AG04450 (cell line): ENCODE results near the gene ZFP69. TPM values are rescaled to one million over a fixed set of nuclear protein-coding genes. Genes with fewer than 3 reads are reported as not detected.
A peak's percentile ranks its signal among the peaks of the same experiment; 100 is the strongest.

Experiments used
- CTCF ChIA-PET: fragments of 300-600, 350-600 bp; formaldehyde crosslinking; extraction: SDS; loops from one replicate; lab custom pipeline; 2022; ENCODE audit warnings: antibody characterized with exemption, inconsistent platforms; lab: Charles Lee
- POLR2A ChIA-PET: fragments of 350-600 bp; formaldehyde crosslinking; extraction: SDS; loops from one replicate; lab custom pipeline; 2021; ENCODE audit warnings: antibody characterized with exemption, inconsistent platforms; lab: Yijun Ruan, JAX
- DNase-seq: peaks from one replicate; pipeline ENCODE4 v3.0.0-alpha.2; 2011; ENCODE audit warnings: low read depth, low spot score
- H3K27ac ChIP-seq: one replicate; pipeline ENCODE4 v1.5.1; 2012; ENCODE audit warnings: low read depth, low read length, control low read depth
- H3K27me3 ChIP-seq: one replicate; pipeline ENCODE4 v1.6.0; 2012; ENCODE audit warnings: low read length; ENCODE audit not compliant: control insufficient read depth, insufficient read depth
- H3K4me3 ChIP-seq: 2 replicates; pipeline ENCODE4 v1.5.1; 2011; ENCODE audit warnings: mild to moderate bottlenecking, low read depth, low read length, control low read depth
- H3K9me3 ChIP-seq: 2 replicates; pipeline ENCODE4 v1.5.1; 2012; ENCODE audit warnings: low read length; ENCODE audit not compliant: control insufficient read depth, insufficient read depth
- CTCF ChIP-seq: IDR thresholded peaks from 2 replicates; pipeline ENCODE4 v1.5.1; 2011; ENCODE audit warnings: low read depth, low read length, control low read depth, inconsistent platforms
- polyA minus RNA-seq: library from RNA; depleted of rRNA, polyadenylated mRNA; stranded (reverse); fragments of >200 nt; gene quantifications from 2 replicates; pipeline ENCODE4 v1.2.3, GENCODE V29; 2011; rRNA and poly(A)+ RNA removed
- polyA plus RNA-seq: library from polyadenylated mRNA; depleted of rRNA; stranded (reverse); fragments of >200 nt; gene quantifications from 2 replicates; pipeline ENCODE4 v1.2.3, GENCODE V29; 2011; rRNA removed

ZFP69 gene
- polyA plus RNA-seq (1.8 and 3.1 TPM in 2 replicates), polyA minus RNA-seq (1.0 and 1.4 TPM in 2 replicates)

- POLR2A ChIA-PET, result interaction anchor here (1.3 to 2.1 kb wide), 2 partner anchors 27 to 214 kb away, joined by 5 to 8 read pairs; partner anchors contain the start of genes NFYC and ZFP69B
- no peak within 1 kb of the TSS for H3K27ac ChIP-seq
Measured at GRCh38 chr1:40476924-40477677, at the start of gene ZFP69. Gene ZFP69 (plus strand): TSS chr1:40477290. CDS start chr1:40479362, 2,072 bp downstream.

GRCh38 chr1:40431385-40431784 is 45.7 kb upstream of the ZFP69 start:
- H3K27ac ChIP-seq, result no peak overlapping the region
- ChIA-PET POLR2A (no interaction called here), CTCF (interaction anchor here (0.9 to 1.0 kb wide), 2 partner anchors 92 to 93 kb away, joined by 3 to 4 read pairs; no protein-coding TSS in a partner anchor)
- no peak overlapping the region for H3K4me3 ChIP-seq
- DNase-seq, result no peak
- H3K27me3 ChIP-seq, result no peaks in the 10 kb centered on the region
- no peak for TF ChIP-seq CTCF
- H3K9me3 ChIP-seq, result no peaks in the 10 kb centered on the region

More at GRCh38 chr1:40476924-40477677, at the start of gene ZFP69:
- CTCF ChIA-PET, result interaction anchor here (1.2 kb wide), 1 partner anchor 56 kb away, joined by 4 read pairs; no protein-coding TSS in a partner anchor
- peak within 1 kb of the TSS; percentile 71 for H3K4me3 ChIP-seq
- TF ChIP-seq CTCF, result no peak
- no peaks in the 10 kb centered on the region for H3K27me3 ChIP-seq
- peaks cover 20% of the 10 kb centered on the region for H3K9me3 ChIP-seq
- peak; percentile 4 for DNase-seq

- no peak for TF ChIP-seq CTCF
- Histone ChIP-seq H3K27me3 (no peaks in the 10 kb centered on the region), H3K27ac (no peak overlapping the region), H3K4me3 (no peak overlapping the region), H3K9me3 (no peaks in the 10 kb centered on the region)
- CTCF ChIA-PET, result interaction anchor here (2.0 kb wide), 1 partner anchor 289 kb away, joined by 8 read pairs; no protein-coding TSS in a partner anchor
- DNase-seq, result no peak
- POLR2A ChIA-PET, result no interaction called here
Measured at GRCh38 chr1:40432644-40433390, 44.3 kb upstream of the ZFP69 start.

- TF ChIP-seq CTCF, result no peak
- Histone ChIP-seq H3K4me3 (no peak overlapping the region), H3K27me3 (no peaks in the 10 kb centered on the region), H3K9me3 (no peaks in the 10 kb centered on the region), H3K27ac (no peak overlapping the region)
- DNase-seq, result no peak
- ChIA-PET CTCF (interaction anchor here (0.6 to 1.6 kb wide), 5 partner anchors 36 to 292 kb away, joined by 3 to 7 read pairs (median 5); no protein-coding TSS in a partner anchor), POLR2A (no interaction called here)
Measured at GRCh38 chr1:40435471-40435870, 41.6 kb upstream of the ZFP69 start.
